HG03460 (cell line): ENCODE data around the gene NDRG3.
"Not testable (repeated sequence)": the region's sequence is repeated elsewhere in the genome, so short reads cannot be mapped to it uniquely, and the experiment has no call there.

Experiments used
- ATAC-seq: cut with Tn5 transposase; IDR thresholded peaks from one replicate; pipeline ENCODE4 v1.9.1; 2021; ENCODE audit not compliant: unreplicated experiment

Gene NDRG3

DNA sequence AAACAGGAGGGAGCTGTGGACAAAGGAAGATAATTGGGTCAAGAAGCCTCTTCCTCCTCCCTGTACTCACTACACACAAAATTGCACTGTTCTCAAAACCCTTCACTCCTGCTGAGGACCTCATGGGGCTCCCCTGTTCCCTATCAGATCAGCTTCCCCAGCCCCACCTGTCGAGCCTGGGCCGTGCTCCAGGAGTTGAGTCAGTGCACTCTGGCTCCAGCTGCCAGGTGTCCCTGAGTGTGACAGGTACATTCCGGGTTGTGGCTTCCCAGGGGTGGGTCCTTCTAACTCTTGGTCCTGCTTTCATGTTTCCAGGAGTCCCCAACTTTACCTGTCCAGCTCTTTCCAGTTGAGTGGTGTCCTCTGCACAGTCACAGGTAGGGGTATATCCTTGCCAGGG, 131.9 kb downstream of the NDRG3 start:
- no peak for ATAC-seq

DNA sequence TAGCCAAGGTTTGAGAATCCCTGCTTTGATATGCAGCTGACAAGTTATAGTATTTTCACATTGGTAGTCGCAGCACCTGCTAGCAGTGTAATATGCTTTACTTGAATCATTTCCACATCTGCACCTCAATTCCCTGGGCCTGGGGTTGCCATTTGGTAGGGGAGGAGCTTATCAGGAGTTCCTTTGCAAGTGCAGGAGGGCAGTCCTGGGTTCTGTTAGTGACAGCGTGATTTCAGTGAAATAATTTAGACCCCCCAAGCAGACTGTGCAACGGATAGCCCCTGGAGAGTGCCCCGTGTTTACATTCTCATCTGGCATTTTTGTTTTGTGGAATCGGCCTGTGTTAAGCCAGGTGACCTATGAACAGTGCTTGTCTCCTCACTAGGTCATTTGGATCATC, 134.3 kb downstream of the NDRG3 start:
- ATAC-seq = no peak

DNA sequence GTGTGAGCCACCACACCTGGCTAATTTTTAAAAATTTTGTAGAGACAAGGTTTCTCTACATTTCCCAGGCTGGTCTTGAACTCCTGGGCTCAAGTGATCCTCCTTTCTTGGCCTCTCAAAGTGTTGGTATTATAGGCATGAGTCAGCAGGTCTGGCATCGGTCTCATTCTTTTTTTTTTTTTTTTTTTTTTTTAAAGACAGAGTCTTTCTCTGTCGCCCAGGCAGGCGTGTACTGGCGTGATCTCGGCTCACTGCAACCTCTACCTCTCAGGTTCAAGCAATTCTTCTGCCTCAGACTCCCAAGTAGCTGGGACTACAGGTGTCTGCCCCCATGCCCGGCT, 137.5 kb downstream of the NDRG3 start:
- not testable (repeated sequence) for ATAC-seq

GRCh38 chr20:36607586-36608387, 138.1 kb downstream of the NDRG3 start:
- ATAC-seq = no peak

DNA sequence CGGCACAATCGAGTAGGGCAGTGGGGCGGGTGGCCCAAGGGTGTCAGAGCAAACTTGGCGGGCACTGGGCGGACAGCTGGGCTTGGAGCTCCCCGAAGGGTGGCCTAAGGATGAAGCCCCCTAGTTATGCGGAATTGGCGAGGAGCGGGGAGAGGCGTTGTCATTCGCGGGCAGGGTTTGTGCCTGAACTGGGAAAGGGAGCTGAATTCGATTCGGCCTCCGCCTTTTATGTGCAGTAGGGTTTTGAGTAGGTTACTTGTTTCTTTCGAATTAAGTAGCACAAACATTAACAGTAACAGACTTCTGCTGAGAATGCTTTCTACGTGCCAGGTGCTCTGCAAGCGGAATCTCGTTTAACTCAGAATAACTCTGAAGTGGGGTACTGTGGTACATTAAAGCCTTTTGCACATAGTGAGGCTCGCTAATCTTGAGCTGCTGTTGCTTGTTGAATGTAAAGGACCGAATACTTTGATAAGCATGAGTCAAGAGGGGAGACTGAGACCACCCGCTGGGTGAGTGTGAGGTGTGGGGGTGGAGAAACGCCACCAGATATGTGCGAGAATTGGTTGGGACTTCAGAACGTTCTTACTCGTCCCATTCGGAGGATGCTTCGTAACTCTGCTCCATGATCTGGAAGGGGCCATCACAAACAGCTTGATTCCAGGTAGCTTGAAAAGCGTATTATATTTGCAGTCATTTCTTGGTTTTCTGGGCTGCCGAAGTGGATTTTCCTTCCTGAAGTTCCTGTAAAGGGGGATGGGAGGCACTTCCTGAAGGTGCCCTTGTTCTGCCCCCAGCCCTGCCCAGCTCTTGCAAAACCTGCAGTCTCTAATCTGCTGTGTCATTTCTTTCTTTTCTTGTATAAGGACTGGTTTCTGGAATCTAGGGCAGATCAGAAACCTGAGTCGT, 139.5 kb downstream of the NDRG3 start:
- peak; percentile 11 for ATAC-seq

GRCh38 chr20:36605399-36606157, 140.3 kb downstream of the NDRG3 start, which contains the start of gene RAB5IF:
Gene RAB5IF, plus strand, starts transcription at chr20:36605779. Its CDS starts 173 bp downstream, at chr20:36605952.
- peak; percentile 80 for ATAC-seq

DNA sequence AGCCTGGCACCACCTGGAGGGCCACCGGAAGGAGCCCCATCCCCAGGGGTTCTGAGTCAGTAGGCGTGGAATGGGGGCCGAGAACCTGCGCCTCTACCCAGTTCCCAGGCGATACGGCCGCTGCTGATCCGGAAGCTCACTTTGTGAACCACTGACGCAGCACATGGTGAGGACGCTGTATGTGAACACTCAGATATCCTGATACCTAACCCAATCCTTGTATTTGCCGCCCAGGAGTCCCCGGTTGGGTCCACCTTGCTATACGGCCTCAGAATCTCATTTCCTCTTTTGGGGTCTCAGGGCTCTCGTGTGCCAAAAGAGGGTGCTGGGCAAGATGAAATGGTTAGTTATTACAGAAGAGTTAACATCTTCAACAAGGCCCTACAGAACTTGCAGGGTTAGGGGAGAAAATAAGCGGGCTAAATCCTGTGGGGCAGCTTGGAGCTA, 140.9 kb downstream of the NDRG3 start:
- peak; percentile 46 for ATAC-seq
